Breast epithelium (tissue), 4 donors: Measurements from ENCODE around the gene PEX10. TPM values are rescaled to one million over a fixed set of nuclear protein-coding genes. Genes with fewer than 3 reads are reported as not detected.

Experiments
- DNase-seq, 2 donors: peaks; one replicate each; pipeline ENCODE4 v3.0.0-alpha.2; 2019; ENCODE audit warnings: low spot score in 2 of 2
- H3K27ac ChIP-seq, 2 donors: fragments of 200-600 bp; sonication (generic) in 1 of 2; one replicate each; pipeline ENCODE4 v1.5.1; 2016 to 2019; ENCODE audit warnings: mild to moderate bottlenecking in 1 of 2
- H3K27me3 ChIP-seq, 2 donors: fragments of 200-600 bp; sonication (generic) in 1 of 2; one replicate each; pipeline versions ENCODE4 v1.5.1 to v1.6.0; 2017 to 2019; ENCODE audit warnings: control low read depth in 1 of 2, mild to moderate bottlenecking in 1 of 2
- H3K36me3 ChIP-seq: fragments of 200-600 bp; one replicate; pipeline ENCODE4 v1.5.1; 2019
- H3K4me1 ChIP-seq, 2 donors: fragments of 200-600 bp; sonication (generic); one replicate each; pipeline ENCODE4 v1.5.1; 2016 to 2019; ENCODE audit warnings: control low read depth in 1 of 2
- H3K4me3 ChIP-seq, 3 donors: fragments of 200-600 bp; sonication (generic); 1 replicate in 2 of 3; 2 replicates in 1 of 3; pipeline ENCODE4 v1.5.1; 2016 to 2019; ENCODE audit warnings: mild to moderate bottlenecking in 3 of 3, moderate library complexity in 2 of 3
- H3K9me3 ChIP-seq, 2 donors: fragments of 200-600 bp; sonication (generic) in 1 of 2; one replicate each; pipeline ENCODE4 v1.5.1; 2016 to 2019; ENCODE audit warnings: control low read depth in 1 of 2
- POLR2A ChIP-seq: fragments of 450-650 bp; IDR thresholded peaks from one replicate; pipeline ENCODE4 v1.6.1; 2016; ENCODE audit warnings: antibody characterized with exemption, mild to moderate bottlenecking, moderate library complexity
- POLR2AphosphoS5 ChIP-seq, 3 donors: sonication (generic); formaldehyde crosslinking; IDR thresholded peaks; one replicate each; pipeline ENCODE4 v1.6.1; 2017; ENCODE audit warnings: antibody characterized with exemption in 3 of 3
- intact Hi-C: fragments of 100-400 bp; cut with DNase I; formaldehyde crosslinking; loops from one replicate; pipeline ENCODE4 v1.15.1; 2023; ENCODE audit warnings: low total_unique reads
- total RNA-seq, 3 donors: library from RNA; depleted of rRNA; stranded (reverse); fragments of >200 nt; gene quantifications; one replicate each; pipeline ENCODE4 v1.1.0, GENCODE V29; 2016
- TF ChIP-seq, protein P1 (sequence below), 3 donors: fragments of 450-650 bp; IDR thresholded peaks; one replicate each; pipeline ENCODE4 v1.5.1; 2016 to 2017; ENCODE audit warnings: antibody characterized with exemption in 3 of 3, mild to moderate bottlenecking in 3 of 3, moderate library complexity in 3 of 3

The PEX10 gene
- total RNA-seq, 3 donors from 2014 or later = 23.3 to 37.4 (median 24.1) TPM

DNA sequence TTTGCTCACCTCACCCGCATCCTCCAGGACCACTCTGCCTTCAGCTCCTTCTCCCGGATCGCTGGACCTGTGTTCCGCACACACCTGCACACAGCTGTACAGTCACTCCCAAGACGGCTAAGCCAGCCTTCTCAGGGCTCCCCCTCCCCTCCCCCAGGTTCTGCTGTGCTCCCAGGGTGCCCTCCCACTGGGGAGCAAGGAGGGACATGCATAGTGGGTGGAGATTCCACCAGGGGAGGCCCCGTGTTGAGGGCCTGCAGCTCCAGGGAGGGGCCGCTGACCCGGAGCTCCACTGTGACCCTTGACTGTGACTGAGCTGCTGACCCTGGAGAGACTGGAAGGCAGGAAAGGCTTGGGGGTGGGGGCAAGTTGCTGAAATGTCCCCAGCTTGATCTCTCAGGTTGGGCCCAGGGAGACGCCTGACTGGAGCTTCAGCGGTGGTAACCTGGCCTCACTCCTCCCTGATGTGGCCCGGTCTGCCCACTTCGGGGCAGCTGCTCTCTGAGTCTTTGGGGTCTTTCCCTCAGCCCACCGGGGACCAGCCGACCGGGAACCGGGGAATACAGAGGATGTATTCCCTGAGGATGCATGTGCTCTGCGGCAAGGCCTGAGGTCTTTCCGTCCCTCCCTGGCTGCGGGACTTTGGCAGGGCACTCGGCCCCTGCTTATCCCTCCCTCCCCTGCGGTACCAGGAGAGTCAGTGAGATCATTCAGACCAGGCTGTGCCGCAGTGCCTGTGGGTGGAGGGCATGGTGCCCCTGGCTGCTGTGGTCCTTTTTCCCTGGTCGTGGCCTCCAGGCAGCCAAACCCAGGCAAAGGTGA, 35.1 kb upstream of the PEX10 start:
- H3K9me3 ChIP-seq = no peaks in the 10 kb centered on the region
- peaks cover 4 to 42% of the 10 kb centered on the region in 2 donors for H3K27me3 ChIP-seq
- no peak for DNase-seq
- intact Hi-C loops = no loop called here
- no peaks in the 10 kb centered on the region for H3K4me1 ChIP-seq
- TF ChIP-seq POLR2AphosphoS5 (IDR thresholded peaks at IDR 0.05) (no peak), POLR2A (no peak)
- TF ChIP-seq, protein P1, sequence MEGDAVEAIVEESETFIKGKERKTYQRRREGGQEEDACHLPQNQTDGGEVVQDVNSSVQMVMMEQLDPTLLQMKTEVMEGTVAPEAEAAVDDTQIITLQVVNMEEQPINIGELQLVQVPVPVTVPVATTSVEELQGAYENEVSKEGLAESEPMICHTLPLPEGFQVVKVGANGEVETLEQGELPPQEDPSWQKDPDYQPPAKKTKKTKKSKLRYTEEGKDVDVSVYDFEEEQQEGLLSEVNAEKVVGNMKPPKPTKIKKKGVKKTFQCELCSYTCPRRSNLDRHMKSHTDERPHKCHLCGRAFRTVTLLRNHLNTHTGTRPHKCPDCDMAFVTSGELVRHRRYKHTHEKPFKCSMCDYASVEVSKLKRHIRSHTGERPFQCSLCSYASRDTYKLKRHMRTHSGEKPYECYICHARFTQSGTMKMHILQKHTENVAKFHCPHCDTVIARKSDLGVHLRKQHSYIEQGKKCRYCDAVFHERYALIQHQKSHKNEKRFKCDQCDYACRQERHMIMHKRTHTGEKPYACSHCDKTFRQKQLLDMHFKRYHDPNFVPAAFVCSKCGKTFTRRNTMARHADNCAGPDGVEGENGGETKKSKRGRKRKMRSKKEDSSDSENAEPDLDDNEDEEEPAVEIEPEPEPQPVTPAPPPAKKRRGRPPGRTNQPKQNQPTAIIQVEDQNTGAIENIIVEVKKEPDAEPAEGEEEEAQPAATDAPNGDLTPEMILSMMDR (IDR thresholded peaks at IDR 0.05) = no peak
- H3K36me3 ChIP-seq = no peaks in the 10 kb centered on the region
- no peak overlapping the region for H3K4me3 ChIP-seq
- H3K27ac ChIP-seq = no peak overlapping the region

DNA sequence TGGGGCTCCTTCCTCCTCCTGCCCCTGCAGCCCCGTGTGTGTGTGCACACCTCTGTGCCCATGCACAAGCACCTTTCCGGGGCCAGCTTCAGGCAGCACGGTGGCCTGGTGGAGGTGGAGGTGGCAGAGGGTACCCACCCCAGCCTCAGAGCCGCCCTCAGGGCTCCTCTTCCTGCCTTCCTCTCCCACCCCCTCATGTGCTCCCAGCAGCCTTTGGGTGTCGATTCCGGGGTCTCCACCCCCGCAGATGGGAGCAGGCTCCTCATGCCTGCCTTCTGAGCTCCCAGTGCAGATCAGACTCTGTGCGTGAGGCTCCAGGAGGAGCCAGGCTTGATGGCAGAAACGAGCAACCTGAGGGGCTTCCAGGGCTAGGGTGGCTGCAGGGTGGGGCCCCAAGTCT, 34.5 kb upstream of the PEX10 start:
- Histone ChIP-seq H3K27me3 (peaks cover 4 to 42% of the 10 kb centered on the region in 2 donors), H3K36me3 (no peaks in the 10 kb centered on the region), H3K4me3 (no peak overlapping the region), H3K27ac (no peak overlapping the region), H3K4me1 (no peaks in the 10 kb centered on the region), H3K9me3 (no peaks in the 10 kb centered on the region)
- no peak for DNase-seq
- intact Hi-C loops = no loop called here
- no peak for TF ChIP-seq POLR2A
- TF ChIP-seq POLR2AphosphoS5 (IDR thresholded peaks at IDR 0.05) = no peak
- TF ChIP-seq, protein P1 (IDR thresholded peaks at IDR 0.05) = no peak

DNA sequence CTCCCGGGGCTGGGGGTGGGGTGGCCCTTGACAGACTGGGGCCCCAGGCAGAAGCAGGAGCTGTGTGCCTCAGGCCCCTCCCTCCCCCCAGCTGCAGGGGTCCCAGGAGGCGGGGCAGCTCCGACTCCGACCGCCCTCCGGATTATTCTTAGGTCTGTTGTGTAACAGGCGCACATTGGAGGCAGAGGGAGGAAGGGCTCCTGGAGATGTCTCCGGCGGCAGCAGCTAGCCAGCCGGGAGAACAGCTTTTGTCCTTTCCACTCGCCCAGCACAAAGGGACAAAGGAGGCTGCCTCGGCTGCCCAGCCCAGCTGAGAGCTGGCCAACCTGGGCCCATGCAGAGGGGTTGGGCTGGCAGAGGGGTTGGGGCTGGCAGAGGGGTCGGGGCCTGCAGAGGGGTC, 34.0 kb upstream of the PEX10 start:
- no peak for DNase-seq
- H3K4me1 ChIP-seq = no peaks in the 10 kb centered on the region
- intact Hi-C loops = no loop called here
- no peaks in the 10 kb centered on the region for H3K36me3 ChIP-seq
- peaks cover 4 to 45% of the 10 kb centered on the region in 2 donors for H3K27me3 ChIP-seq
- H3K4me3 ChIP-seq = no peak overlapping the region
- no peak overlapping the region for H3K27ac ChIP-seq
- no peaks in the 10 kb centered on the region for H3K9me3 ChIP-seq
- TF ChIP-seq, protein P1 (IDR thresholded peaks at IDR 0.05) = no peak
- TF ChIP-seq POLR2A = no peak
- TF ChIP-seq POLR2AphosphoS5 (IDR thresholded peaks at IDR 0.05) = no peak

DNA sequence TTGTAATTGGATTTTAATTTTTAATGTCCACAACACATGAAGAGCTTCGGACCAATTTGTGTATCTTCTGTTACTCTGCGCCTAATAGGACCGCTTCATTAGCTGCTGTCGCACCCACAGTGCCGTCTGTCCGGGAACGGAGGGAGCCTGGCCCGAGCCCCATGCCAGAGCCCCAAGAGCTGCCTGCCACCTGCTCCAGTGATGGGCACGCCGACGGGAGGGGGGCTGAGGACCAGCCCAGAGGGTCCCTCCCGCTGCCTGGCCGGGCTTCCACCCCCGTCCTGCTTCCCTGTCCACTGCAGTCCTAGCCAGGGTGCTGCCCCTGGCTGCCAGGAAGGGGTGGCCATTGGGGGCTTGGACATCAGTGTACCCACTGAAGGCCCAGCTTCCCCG, 33.5 kb upstream of the PEX10 start:
- Histone ChIP-seq H3K27ac (no peak overlapping the region), H3K4me3 (no peak overlapping the region), H3K36me3 (no peaks in the 10 kb centered on the region), H3K27me3 (peaks cover 4 to 45% of the 10 kb centered on the region in 2 donors), H3K4me1 (no peaks in the 10 kb centered on the region), H3K9me3 (no peaks in the 10 kb centered on the region)
- TF ChIP-seq, protein P1 (IDR thresholded peaks at IDR 0.05) = no peak
- TF ChIP-seq POLR2AphosphoS5 (IDR thresholded peaks at IDR 0.05) (no peak), POLR2A (no peak)
- DNase-seq = no peak
- intact Hi-C loops = no loop called here

DNA sequence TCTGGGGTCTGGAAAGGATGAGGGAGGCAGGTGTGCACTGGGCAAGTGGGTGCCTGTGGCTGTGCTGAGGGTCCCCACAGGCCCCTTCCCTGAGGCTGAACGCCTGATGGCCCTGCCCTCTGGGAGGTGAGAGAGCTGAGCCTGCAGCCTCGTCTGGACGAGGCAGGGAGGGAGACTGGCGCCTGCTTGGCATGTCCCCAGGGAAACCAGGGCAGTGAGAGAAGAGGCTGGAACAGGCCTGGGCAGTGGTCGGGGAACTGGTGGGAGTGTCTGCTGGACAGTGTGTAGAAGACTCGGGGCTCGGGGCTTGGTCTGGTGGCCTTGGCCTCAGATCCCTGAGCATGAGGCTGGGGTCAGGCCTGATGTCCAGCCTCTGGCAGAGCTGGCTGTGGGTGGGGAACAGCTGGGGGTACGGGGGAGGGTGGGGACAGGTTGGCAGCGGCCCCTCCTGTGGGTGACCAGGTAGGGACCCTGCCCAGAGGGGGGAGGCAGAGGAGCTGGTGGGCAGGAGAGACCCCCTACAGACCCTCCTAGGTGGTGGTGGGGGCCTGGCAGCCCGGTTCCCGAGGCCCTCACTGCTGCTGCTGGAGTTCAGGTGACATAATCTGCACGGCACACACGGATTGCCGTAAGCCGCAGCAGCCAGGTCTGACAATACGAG, 32.9 kb upstream of the PEX10 start:
- no peaks in the 10 kb centered on the region for H3K36me3 ChIP-seq

More for the DNA sequence above, 32.9 kb upstream of the PEX10 start:
- no peak for DNase-seq
- Histone ChIP-seq H3K27me3 (peaks cover 4 to 45% of the 10 kb centered on the region in 2 donors), H3K4me1 (no peaks in the 10 kb centered on the region), H3K4me3 (no peak overlapping the region), H3K27ac (no peak overlapping the region), H3K9me3 (no peaks in the 10 kb centered on the region)
- TF ChIP-seq, protein P1 (IDR thresholded peaks at IDR 0.05) = no peak
- TF ChIP-seq POLR2AphosphoS5 (IDR thresholded peaks at IDR 0.05) (no peak), POLR2A (no peak)
- intact Hi-C loops = no loop called here
